GM20431 (cell line): ENCODE results near the gene CTDSPL.

Experiments
- in situ Hi-C: fragments of 300-500 bp; cut with MseI, MboI; formaldehyde crosslinking; loops from one replicate; pipeline ENCODE4 v1.15.0; 2020; ENCODE audit warnings: low sequenced_read_pairs; ENCODE audit not compliant: unreplicated experiment

CTDSPL gene

DNA sequence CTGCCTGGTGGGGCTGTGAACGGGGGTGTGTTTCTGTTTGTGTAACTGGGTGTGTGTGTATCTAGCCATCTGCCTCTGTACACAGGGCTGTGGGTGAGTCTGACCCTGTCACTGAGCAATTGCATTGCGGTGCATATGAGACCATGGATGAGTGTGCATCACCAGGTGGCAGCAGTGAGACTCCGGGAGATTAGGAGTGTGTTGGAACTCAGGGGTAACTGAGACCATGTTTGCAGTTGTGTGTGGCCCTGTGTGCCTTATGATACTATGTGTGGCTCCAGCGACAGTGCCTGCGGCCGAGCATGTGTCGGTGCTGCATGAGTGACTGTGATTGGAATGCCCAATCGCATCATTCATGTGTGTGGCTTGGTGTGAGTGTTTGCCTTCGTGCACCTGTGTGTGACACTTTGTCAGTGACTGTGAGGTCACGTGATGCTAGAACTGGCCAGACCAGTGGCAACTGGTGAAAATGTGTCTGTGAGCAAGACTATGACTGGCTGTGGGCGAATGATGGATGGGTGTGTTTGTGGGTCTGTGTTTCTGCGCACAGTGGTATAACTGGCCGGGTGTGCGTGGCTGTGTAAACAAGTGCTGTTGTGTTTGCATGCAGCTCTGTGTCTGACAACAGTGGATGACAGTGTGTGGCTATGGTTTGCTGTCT is 142.9 kb downstream of the CTDSPL start:
- in situ Hi-C loops: no loop called here

DNA sequence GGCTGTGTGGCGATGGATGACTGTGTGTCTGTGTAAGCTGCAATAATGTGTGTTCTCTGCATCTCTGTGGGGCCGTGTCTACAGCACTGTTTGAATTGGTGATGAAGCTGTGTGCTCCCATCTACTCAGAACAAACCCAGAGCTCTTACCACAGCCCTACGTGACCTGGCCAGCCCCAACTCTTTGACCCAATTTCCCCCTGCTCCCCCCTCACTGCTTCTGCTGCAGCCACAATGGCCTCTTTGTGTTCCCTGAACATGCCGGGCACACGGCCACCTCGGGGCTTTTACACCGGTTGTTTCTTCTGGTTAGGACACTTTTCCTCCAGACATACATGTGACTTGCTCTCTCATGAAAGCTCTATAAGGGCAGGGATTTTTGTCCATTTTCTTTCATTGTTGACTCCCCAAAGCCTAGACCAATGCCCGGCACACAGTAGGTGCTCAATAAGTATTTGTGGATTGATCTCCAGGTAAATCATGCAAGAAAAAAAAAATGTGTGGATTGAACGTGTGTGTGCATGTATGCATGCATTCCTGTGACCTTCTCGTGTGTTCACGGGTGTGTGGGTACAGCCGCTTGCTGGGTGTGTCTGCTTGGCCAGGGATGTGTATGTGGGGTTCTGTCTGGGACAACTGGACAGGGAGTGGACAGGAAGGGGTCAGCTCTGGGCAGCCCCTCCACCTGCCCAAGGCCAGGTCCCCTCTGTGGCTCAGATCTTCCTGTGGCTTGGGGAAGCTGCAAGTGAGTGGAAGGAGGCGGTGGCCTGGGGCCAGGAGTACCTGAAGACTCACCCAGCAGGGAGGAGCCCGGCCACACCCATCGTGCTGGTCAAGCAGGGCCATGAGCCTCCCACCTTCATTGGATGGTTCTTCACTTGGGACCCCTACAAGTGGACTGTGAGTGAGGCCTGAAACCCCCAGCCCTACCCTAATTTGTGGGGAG is 143.7 kb downstream of the CTDSPL start:
- in situ Hi-C loops: no loop called here

DNA sequence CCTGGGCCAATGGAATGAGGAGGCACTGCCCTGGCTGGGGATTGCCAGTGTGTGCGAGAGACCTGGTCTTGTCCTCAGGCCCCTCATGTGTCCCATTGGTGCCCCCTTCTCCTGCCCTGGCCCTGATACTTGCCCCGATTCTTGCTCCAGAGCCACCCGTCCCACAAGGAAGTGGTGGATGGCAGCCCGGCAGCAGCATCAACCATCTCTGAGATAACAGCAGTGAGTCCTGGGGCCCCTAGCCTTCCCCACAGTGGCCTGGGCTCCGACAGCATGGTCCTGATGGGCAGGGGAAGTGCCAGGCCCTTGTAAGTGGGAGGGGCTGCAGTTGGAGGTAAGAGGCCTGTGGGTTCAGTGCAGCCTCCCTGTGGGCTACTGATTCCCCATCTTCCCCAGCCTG is 144.4 kb downstream of the CTDSPL start:
- in situ Hi-C loops: no loop called here

DNA sequence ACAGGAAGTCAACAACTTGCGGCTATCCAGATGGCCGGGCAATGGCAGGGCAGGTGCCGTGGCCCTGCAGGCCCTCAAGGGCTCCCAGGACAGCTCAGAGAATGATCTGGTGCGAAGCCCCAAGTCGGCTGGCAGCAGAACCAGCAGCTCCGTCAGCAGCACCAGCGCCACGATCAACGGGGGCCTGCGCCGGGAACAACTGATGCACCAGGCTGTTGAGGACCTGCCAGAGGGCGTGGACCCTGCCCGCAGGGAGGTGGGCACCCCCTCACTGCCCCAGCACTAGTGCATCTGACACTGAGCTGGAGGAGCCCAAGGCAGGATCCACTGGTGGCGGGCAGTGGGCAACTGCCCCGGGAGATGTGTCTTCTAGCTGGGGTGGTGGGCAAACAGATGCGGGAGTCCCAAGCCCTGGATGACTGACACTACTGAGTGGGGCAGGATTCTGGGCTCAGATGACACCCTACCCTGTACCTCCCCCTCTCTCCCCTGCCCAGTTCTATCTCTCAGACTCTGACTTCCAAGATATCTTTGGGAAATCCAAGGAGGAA is 144.8 kb downstream of the CTDSPL start:
- in situ Hi-C loops: no loop called here

DNA sequence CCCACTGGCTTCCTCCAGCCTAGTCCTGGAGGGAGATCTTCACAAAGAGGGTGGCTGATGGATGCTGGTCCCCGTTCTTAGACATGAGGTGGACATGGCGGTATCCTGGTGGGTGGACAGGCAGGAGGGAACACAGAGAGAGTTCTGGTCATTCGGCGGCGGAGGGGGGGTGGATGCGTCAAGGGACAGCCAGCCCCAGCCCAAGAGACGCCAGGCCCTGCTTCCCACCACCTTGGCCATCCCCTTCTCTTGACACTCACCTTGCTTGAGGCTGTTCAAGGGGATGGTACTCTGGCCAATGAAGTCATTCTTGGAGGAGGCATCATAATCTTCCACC is 146.0 kb downstream of the CTDSPL start:
- in situ Hi-C loops: no loop called here

DNA sequence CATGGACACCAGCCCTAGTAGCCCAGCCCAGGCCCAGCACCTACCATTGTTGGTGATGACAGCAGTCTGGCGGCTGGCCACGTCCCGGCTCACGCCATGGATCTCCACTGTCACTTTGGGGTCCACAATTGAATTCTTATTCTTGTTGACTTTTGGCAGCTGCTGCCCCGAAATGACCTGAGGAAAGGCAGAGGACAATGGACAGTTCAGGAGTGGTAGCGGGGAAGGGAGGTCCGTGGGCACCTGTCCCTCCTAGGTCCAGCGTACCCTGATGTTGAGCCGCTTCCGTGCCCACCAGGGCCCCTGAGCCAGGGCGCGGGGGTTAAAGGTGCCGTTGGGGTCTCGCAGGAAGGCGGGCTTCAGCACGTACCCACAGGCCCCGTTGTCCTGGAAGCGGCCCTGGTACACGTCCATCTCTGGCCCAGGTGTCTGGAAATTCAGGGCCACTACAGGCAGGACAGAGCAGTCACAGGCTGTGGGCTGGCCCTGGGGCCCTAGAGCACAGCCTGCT is 146.6 kb downstream of the CTDSPL start:
- in situ Hi-C loops: no loop called here

DNA sequence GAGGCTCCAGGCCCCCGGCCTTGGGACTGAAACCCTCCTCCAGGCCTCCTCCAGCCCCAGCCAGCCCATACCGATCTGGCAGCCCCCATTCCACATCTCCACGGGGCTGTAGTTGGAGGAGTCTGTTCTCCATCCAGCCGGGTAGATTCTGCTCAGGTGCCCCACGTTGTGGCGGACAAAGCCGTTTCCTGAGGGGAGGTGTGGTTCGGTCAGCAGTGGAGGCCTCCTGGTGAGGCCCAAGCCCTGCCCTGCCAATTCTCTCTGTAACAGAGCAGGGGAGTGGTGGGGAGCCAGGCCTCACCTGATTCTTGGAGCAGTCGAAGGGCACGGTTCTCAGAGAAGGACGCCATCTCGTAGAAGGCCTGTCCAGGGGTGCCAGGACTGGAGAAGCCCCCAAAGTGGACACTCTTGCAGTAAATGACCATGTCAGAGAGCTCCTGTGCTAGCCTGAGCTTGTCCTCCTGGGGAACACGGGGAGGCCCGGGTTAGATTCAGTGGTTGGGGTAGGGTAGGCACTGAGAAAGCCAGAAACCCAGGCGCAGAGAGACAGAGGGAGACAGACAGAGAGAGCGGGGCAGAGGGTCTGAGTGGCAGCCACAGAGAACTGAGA is 147.4 kb downstream of the CTDSPL start:
- in situ Hi-C loops: no loop called here

DNA sequence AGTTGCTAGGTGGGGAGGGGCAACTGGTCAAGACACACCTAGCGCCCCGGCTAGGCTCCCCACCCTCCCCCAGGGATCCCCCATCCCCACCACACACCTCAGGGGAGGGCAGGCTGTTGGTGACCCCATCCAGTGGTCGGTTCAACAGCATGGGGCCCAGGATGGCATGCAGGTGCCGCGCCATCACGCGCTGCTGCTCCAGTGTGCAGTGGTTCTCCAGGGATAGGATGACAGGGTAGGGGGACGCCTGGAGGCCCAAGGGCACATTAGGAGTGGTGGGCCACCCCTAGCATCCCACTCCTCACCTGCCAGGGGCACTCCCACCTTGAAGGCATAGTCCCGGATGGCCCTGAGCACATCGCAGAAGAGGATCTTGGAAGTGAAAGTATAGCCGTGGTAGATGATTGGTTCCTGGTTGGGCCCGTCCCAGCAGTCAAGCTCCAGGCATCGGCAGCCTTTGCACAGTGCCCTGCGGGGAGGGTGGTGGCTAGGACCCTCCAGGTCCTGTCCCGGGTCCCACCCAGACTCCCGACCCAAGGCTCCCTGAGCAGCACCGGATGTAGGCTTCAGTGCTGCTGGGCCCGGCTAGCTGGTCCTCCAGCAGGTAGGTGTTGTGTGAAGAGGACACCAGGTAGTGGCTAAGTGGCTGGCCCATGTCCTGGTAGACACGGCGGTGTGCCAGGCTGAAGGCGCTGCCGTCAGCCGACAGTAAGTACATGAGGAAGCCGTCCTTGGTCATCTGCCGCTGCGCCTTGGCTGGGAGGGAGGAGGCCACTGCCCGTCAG is 148.3 kb downstream of the CTDSPL start:
- in situ Hi-C loops: no loop called here

DNA sequence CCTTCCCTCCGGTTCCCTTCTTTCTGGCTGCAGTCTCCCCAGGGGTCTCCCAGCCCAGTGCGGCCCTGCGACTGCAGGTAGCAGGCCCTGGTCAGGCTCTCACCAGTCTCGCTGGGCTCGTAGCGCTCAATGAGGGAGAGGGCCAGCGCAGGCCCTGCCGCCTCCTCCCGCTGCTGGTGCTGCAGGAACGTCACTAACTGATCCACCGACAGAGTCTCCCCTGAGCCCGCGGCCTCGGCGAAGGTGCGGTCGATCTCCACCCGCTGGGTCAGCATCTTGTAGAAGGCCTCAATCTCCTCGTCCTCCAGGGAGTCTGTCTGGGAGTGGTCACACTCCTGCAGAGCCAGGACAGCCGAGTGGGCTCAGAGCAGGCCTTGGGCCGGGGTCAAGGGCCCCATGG is 149.4 kb downstream of the CTDSPL start:
- in situ Hi-C loops: no loop called here

DNA sequence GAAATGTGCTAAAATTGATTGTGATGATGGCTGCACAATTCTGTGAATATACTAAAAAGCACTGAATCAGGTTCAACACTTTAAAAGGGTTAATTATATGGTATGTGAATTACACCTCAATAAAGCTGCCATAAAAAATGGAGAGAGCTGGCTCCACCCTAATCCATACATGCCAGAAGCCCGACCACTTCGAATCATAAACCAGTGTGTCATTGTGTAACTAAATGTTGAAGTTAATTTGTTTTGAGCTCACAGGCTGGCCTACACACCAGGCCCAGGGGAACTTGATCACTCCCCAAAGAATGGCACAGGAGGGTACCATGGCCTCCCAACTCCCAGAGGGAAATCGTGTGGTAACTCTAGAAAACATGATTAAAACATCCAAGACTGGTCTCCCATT is 153.8 kb downstream of the CTDSPL start:
- in situ Hi-C loops: no loop called here

DNA sequence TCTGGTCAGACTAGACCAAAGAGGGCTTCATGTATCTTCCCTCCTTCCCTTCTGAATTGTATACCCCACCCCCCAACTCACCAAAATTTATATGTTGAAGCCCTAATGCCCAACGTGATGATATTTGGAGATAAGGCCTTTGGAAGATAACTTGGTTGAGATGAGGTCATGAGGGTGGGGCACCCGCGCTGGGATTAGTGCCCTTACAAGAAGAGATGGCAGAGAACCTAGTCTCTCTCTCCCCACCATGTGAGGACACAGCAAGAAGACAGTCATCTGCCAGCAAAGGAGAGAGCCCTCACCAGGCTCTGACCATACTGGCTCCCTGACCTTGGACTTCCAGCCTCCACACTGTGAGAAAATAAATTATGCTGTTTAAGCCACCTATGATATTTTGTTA is 154.3 kb downstream of the CTDSPL start:
- in situ Hi-C loops: no loop called here

DNA sequence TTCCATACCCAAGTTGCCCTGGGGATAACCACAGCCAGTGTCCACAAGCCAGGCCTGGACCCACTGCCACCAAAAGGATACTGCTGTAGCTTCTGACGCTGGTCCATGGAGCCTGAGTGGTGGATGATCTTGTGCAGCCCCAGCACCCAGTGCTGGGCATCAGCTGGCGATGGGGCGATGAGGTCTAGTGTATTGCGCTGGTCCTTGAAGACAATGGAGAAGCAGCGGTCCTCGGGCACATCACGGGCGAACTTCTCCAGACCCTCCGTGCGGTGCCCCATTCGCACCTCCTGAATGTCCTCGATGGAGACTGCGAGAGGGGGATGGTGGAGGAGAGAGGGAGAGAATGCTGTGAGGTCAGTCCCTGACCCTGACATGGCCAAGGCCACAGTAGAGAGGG is 154.7 kb downstream of the CTDSPL start:
- in situ Hi-C loops: no loop called here

DNA sequence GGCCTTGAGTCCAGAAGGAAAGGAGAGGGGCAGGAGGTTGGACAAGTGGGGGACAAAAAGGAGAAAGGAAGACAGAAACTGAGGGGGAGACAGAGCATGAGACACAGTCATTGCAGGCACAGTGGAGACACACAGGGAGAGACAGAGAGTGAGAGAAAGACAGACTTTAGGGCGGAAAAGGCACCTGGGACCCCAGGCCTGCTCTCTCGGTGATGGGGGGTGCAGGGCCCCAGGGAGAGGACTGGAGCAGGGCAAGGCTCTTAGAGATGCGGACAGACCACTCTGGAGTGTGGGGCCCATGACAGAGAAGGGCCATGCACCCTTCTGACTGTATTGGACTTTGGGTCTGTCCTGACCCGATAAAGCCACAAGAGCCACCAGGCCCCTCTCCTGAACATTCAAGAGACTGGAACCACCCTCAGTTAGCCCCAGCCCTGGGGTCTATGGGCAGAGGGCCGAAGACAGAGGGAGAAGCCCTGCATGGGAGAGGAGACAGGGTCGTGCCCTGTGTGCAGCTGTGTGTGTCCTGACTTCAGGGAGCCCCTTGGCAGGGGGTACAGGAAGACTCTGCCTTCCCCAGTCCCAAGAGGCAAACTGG is 155.3 kb downstream of the CTDSPL start:
- in situ Hi-C loops: no loop called here

DNA sequence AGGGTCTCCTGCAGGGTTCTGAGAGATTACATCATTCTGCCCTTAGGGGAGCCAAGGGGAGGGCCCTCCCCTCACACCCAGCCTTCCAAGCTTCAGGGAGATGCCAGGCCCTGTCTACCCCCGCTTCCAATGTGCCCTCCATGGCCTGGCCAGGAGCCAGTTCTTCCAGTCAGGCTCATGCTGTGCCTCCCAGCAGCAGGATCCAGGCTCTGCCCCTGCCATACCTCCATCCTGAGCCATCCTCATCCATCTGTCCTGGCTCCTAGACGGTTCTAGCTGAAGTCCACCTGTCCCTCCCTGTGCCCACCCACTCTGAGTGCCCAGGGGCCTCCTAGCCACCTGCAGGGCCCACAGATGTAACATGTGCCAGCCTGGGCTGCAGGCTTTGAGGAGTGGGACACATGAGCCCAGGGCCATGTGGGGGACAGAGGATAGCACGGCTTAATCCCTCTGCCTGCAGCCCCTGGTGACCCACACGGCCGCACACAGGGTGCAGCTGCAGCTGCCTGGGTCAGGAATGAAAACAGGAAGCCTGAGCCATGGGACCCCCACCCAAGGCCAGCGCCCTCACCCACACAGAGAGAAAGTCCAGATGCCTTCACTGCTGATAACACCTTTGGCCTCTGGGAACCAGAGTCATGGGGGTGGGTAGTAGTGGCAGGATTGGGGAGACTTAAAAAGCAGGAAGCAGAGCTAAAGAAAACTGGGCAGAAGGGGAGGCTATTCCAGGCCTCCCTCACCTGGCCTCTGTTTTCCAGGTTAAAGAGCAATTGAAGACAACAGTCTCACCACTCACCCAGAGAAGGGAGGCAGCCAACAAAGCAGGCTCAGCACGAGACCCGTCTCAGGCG is 156.0 kb downstream of the CTDSPL start:
- in situ Hi-C loops: no loop called here

DNA sequence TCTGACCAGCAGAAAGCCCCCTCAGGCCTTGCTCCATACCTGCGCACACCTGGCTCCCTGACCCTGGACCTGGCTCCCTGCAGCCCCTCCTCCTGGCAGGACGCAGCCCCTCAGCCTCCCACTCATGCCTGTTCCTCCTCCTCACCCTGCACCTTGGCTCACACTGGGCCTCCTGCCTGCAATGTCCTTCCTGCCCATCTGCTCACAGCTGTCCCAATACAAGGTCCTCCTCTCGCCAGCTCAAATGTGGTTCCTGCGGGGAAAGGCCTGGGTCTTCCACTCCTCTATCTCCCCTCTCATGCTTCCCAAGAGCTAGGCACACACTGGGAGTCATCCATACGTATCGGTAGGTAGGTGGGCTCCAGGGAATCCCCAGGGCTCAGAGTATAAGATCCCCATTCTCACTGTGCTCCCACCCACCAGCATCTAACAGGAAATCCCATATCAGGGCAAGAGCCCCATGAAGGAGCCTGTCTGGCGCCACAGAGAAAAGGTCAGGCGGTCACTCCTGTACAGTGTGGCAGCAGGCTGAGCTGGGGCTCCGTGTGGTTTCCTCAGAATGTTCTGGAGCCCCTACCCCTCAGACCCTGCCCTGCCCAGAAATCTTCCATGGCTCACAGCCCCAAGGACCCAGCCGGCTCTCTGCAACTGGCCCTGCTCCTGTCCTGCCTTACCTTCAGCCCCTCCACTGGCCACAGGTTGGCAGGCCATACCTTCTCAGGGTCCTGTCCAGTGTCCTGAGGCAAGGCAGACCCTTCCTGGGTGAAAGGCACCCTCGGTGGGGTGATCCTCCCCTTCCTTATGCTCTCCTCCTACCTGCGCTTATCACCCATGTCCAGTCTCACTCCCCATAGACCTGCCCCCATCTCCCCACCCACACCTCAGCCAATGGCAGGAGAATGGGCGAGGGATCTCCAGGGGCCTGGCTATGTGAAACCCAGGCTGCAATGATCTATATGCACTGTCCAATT is 156.9 kb downstream of the CTDSPL start:
- in situ Hi-C loops: no loop called here

DNA sequence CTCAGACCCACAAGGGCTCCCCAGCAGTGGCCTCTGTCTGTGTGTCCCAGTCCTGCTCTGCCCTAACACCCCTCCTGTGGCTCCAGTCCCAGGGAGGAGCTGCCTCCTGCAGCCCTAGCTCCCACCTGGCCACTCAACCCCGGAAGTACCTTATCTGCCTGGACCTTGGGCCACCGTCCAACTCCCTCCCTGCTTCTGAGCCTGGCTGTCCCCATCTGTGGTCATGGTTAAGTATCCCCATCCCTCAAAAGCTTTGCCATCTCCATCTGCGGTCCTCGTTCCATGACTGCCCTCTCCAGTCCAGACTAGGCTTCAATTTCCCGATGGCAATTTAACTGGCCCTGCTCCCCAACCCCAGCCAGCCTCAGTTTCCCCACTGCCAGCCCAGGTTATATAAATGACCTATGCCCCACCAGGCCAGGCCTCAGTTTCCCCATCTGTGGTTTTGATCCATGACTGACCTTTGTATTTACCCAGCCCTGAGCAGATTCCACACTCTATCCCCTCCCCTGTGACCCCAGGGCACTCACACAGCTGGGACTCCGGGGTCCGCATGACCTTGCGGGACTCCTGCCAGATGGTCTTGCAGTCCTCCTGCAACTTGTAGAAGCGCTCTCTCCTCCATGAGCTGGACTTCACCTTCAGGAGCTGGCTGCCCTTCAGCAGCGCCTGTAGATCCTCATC is 158.1 kb downstream of the CTDSPL start:
- in situ Hi-C loops: no loop called here

DNA sequence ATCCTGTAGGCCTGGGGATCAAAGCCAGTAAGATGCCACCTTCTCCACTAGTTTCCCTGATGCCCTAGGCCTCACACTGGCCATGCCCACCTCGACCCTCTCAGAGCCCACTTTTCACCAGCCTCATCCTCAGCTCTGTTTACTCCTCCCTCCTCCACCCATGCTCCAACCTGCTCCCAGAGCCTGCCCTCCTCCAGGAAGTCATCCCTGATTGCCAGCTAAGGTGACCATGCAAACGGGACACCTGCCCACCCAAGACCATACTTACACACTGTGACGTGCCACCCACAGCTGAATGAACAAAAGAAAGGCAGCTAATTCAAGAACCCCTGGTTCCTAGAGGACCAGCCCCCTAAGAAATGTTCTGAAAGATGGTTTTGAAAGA is 158.7 kb downstream of the CTDSPL start:
- in situ Hi-C loops: no loop called here
